CD4-positive, alpha-beta T cell treated with Interleukin-2 at 100 ng/mL for 4 hours (primary cell): ENCODE measurements around the gene MRGPRE.

ENCODE experiments used
- DNase-seq: peaks from one replicate; pipeline ENCODE4 v3.0.0-alpha.2; 2020; ENCODE audit warnings: low spot score

MRGPRE gene

GRCh38 chr11:3196161-3197043 lies 35.8 kb downstream of the MRGPRE start:
- DNase-seq = no peak

GRCh38 chr11:3195251-3196160 lies 36.7 kb downstream of the MRGPRE start:
- no peak for DNase-seq

DNA sequence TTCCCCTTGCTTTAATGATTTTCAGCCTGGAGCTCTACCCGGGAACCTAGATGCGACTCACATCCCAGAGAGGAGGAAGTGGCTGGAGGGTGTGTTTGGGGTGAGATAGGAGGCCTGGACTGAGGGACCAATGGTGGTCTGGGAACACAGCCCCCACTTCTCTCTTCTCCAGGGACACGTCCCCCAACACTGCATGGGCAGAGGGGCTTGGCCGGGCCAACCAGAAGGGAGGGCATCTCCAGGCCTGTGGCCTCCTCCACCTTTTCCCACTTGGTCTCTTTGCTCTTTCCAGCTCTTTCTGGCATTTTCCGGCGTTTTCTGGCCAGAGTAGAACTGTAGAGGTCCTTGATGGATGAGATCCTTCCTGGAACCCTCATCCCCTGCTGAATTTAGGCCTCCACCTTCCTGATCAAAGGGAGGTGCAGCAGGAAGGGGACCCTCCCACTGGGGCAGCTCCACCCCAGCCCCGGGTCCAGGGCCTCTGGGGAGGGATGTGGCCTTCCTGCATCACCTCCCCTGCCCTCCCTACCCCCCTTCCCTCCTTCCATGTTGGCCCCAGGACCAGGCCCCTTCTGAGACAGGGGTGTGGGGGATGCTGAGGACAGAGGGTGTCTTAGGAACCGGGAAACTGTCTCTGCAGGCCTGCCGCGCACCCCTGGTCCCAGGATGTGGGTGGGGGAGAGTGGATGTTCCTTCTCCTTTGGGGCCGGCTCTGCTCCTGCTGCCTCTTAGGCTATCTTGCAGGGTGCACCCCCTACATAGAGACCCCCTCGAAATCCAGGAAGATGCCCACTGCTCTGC lies 38.0 kb downstream of the MRGPRE start:
- no peak for DNase-seq

DNA sequence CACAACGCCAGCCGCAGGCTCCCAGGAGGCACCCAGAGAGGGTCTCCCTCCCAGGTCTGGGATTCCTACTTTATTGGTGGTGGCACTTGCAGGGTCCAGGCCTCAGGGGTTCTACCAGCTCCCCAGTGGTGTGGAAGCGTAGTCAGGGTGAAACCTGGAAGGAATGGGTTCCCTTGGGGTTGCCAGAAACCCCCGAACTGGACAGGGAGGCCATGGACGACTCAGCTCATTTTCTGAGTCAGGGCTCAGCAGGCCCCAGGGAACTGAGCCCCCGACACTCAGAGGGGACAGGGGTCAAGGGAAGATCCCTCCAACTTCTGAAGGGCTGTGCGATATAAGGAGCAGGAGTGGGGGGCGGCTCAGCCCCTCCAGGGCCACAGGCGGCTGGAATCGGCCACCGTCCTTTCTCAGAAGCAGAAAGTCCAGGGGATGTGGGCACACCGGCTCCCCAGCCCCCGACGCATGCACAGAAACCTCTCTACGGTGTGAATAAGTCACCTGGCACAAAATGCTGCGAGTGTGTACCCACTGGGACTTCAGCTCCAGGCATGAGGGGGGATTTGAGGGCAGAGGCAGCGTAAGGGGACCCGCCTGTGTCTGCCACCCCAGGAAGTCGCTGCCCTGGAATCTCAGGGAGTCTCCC lies 38.7 kb downstream of the MRGPRE start:
- no peak for DNase-seq

DNA sequence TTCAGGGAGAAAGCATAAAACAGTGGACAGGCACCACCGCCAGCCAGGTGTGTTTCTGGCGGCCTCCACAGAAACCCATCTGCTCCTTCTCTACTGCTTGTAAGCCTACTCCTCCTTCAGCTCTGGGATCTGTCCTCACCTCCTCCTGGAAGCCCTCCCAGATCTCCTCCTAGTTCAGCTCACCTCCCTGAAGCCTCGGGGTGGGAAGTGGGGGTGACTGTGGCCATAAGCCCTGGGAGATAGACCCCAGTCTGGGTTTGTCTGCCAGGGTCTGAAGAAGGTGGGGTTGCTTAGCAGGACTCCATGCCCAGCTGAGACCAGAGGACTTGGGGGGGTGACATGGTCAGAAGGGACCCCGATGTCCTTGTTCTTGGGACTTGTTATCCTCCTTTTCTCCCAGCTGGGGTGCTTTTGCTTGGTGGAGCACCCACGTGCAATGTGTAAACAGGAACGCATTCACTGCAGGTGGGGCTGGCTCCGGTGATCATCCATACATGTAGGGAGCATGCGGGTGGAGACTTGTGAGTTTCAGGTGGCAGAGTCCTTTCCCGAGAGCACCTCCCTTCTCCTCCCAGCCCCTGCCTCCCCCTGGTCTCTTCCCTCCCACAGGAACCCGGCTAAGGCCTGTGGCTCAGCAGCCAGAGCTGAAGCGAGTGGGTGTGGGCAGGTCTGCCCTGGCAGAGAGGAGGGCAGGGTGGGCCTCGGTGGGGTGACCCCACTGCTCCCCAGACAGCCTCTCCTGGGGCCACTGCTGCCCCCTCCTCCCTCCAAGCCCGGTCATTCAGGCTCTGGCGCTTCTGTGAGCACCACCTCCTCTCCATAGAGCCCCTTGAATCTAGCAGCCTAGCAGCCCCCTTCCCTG lies 39.5 kb downstream of the MRGPRE start:
- DNase-seq = no peak

- DNase-seq = no peak
These were observed 40.5 kb downstream of the MRGPRE start for GRCh38 chr11:3191586-3192324.

- no peak for DNase-seq
These were observed 41.6 kb downstream of the MRGPRE start for GRCh38 chr11:3190600-3190999.

GRCh38 chr11:3189886-3190583 lies 42.2 kb downstream of the MRGPRE start:
- DNase-seq = no peak

- DNase-seq = no peak
These were observed 42.9 kb downstream of the MRGPRE start for GRCh38 chr11:3189196-3189843.

- no peak for DNase-seq
These were observed 43.6 kb downstream of the MRGPRE start for GRCh38 chr11:3188496-3189195.

DNA sequence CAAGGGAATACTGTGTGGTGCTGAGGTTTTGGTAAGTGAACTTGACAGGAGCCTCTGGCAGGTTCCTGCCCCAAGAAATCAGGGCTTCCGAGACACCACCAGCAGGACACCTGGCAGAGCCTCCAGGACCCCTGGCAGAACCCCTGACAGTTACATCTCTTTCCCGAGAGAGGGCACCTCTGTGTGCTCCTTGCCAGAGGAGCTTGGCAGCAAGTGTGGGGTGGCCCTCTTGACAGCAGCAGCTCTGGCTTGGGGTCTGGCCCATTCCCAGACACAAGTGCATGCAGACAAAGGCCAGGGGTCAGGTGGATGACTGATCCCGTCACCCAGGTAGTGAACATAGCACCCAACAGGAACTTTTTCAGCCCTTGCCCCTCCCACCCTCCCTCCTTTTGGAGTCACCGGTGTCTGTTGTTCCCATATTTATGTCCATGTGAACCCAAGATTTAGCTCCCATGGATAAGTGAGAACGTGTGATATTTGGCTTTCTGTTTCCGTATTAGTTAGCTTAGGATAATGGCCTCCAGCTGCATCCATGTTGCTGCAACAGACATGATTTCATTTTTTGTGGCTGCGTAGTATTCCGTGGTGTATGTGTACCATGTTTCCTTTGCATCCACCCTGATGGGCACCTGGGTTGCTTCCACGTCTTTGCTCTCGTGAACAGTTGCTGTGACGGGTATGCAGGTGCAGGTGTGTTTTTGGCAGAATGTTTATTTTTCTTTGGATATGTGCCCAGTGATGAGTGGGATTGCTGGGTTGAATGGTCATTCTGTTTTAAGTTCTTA lies 45.9 kb downstream of the MRGPRE start:
- DNase-seq = no peak

DNA sequence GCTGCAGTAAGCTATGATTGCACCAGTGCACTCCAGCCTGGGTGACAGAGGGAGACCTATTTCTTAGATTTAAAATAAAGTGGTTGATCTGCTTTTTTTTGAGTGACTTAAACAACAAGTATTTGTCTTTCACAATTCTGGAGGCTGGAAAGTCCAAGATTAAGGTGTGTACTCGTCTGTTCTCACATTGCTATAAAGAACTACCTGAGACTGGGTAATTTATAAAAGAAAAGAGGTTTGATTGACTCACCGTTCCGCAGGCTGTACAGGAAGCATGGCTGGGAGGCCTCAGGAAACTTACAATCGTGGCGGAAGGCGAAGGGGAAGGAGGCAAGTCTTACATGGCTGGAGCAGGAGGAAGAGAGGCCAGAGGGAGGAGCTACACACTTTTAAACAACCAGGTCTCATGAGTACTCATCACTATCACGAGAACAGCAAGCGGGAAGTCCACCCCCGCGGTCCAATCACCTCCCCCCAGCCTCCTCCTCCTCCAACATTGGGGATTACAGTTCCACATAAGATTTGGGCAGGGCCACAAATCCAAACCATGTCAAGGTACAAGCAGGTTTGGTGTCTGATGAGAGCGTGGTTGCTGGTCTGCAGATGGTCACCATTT lies 47.4 kb downstream of the MRGPRE start:
- DNase-seq = no peak

DNA sequence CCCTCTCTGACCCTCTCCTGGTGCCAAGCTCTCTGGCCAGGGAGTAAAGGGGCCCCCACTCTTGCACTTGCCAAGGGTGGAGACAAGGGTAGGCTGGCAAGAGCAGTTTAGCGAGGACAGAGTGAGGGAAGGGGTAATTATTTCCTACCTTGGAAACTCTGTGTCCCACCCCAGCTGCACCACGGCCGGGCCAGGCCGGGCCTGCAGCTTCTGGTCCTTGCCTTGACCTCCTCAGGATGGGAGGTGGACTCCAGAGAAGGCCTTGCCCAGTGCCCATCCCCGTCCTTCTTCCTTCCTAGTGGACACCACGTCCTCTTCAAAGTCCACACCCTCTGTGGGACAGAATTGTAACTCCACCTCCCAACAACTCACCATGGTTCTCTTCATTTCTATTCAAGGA lies 48.7 kb downstream of the MRGPRE start:
- no peak for DNase-seq

GRCh38 chr11:3182462-3182852 lies 49.8 kb downstream of the MRGPRE start:
- no peak for DNase-seq

DNA sequence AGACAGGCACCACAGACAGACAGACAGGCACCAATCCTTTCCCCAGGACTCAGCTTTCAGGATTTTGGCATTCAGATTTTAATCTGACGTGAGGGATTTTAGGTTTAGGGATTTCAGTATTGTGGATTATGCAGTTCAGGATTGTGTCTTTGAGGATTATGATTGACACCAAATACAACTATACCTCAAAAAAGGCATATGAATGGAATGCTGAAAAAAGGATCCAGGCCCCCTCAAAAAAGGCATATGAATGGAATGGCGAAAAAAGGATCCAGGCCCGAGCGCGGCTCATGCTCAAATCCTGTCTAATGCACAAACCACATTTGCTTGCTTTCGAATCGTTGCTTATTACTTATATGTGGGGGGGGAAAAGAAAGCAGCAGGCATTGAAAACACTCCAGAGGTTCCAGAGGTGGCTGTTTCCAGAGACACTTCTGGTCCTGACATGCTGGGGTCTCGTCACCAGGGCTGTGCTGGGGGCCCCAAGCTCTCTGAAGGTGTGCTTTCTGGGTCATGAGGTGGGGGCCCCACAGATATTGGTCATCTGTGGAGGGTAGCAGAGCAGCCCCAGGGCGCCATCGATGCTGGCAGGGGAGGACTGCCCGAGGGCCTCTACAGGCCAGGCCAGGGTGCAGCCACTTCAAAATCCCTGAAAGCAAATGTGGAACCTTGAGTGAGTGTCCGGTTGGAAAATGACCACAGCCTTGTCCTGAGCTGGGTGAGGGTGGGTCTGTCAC lies 50.3 kb downstream of the MRGPRE start:
- DNase-seq = no peak

DNA sequence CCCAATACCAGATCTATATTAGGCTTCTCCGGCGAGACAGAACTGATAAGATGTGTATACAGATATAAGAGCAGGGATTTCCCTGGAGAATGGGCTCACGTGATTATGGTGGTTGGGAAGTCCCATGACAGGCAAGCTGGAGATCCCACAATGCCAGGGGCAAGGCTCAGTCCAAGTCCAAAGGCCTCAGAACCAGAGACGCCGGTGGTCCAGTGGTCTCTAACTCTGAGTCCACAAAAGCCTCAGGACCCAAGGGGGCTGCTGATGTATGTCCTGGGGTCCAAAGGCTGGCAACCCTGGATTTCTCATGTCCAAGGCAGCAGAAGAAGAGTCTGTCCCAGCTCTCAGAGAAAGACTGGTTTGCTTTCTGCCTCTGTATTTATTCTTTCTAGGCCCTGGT lies 51.3 kb downstream of the MRGPRE start:
- DNase-seq = no peak
